ENCODE measurements around the gene PRKACB.
"Not testable (repeated sequence)": the region's sequence is repeated elsewhere in the genome, so short reads cannot be mapped to it uniquely, and the experiment has no call there.

PRKACB gene

DNA sequence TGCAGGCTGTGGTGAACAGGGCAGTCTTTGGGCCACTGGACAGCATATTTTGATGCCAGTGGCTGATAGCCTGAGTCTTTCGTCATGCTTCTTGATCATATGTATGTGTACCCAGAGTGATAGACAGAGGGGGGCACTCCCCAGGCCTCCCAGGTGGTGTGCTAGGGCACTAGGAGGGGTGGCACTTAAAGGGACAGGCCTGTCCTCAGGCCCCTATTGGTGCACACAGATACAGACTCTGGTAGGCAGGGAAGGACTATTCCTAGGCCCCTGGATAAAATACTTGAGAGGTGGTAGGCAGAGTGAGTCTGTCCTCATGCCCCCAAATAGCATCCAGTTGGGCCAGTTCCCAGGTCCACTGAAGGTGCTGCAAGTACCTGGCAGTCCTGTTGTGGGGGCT lies 80.8 kb downstream of the PRKACB start:
- DNase-seq, result no peak

DNA sequence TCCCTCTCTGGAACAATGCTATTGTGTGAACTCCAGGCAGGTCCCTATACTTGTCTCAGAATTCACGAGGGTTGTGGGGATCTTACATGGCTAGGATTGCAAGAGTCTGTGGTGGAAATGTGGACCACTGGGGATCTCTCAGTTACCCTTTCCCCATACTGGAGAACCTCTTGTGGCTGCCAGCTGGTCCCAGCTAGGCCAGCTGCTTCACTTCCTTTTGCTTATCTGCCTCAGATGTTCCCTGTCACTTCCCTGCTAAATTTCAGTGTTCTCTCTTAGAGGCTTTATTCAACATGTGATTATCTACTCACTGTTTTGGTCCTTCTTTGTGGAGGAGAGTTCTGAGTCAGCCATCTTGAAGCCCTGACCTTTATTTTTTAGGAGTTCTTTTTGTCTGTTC lies 81.6 kb downstream of the PRKACB start:
- no peak for DNase-seq

DNA sequence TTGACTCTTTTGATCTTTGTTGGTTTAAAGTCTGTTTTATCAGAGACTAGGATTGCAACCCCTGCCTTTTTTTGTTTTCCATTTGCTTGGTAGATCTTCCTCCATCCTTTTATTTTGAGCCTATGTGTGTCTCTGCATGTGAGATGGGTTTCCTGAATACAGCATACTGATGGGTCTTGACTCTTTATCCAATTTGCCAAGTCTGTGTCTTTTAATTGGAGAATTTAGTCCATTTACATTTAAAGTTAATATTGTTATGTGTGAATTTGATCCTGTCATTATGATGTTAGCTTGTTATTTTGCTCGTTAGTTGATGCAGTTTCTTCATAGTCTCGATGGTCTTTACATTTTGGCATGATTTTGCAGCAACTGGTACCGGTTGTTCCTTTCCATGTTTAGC lies 88.6 kb downstream of the PRKACB start:
- not testable (repeated sequence) for DNase-seq

DNA sequence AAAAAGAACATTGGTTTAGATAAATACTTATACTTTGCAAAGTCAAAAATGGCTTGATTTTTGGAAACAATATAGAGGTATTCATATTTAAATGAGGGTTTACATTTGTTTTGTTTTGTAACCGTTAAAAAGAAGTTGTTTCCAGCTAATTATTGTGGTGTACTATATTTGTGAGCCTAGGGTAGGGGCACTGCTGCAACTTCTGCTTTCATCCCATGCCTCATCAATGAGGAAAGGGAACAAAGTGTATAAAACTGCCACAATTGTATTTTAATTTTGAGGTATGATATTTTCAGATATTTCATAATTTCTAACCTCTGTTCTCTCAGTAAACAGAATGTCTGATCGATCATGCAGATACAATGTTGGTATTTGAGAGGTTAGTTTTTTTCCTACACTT lies 92.2 kb downstream of the PRKACB start:
- DNase-seq, result no peak

DNA sequence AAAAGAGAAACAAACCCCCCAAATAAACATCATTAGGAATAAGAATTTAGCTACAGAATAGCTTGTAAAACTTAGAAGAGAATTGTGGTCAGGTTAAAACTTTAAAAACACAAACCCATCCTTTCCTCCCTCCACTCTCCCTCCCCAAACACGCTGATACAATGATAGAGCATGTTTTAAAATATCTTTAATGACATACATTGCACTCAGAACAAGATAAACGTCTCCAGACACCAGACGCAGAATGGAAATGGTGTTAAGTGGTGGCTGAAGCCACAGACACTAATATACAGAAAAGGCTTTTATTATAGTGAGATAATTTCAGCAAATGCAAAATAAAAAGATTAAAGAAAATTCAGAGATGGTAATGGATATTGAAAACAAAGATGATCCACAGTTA lies 98.6 kb downstream of the PRKACB start:
- no peak for DNase-seq

DNA sequence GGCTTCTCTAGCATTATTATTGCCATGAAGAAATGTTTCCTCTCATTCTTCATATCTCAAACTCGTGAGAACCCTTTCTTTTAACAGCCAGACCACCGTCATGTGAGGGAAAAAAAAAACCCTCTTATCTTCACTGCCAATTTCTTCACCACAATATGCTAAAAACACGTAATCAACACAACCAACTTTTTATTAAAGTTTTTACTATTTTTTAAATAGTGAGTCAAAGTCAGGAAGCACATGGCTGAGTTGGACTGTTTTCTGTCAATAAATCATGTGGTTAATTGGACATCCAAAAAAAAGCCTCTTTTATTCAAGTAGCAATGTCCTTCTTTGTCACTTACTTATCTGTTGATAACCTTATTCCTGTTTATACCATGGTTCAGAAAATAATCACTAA lies 101.5 kb downstream of the PRKACB start:
- no peak for DNase-seq

DNA sequence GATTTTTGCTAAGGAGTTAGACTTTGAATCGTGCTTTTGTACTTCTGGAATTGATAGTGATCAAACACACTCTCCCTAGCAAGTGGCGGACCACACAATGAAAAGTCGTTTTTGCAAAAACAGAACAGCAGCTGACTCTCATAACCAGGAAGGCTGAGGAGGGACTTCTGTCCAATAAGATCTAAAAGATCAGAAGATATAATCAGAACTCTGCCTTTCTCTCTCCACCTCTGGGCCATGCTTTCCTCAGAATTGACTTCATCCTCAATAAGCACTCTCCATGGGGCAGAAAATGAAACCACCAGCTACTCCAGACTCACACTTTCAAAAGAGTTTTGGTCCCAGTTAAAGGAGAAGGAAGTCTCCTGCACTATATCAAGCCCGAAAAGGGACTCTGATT lies 102.1 kb downstream of the PRKACB start:
- DNase-seq, result no peak

DNA sequence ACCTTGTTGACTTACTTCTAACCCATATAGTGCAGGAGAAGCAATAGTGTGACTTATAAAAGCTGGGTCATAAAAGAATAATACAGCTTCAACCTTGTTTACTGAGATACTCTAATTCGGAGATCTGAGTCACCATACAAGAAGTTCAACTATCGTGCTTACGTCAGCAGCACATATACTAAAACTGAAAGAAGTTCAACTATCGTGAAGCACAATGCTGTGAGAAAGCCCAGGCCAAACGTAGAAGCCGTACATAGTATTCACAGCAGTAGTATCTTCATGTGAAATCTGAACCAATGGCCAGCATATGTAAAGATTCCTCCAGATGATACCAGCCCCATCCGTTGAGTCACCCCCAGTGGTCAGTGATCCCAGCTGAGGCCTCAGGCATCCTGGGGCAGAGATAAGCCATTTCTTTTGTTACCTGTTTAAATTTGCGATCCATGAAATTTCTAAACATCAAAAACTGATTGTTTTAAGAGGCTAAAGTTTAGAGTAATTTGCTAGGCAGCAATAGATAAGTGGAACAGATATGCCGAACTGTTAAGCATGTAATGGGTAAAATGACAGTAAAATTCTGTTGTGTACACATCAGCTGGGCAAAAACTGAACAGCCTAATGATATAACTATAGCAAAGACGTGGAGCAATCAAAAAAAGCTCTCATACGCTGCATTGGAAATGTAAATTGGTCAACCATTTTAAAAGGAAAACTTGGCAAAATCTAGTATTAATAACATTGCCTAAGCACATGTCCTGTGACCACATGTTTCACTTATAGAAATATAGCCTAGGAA lies 103.6 kb downstream of the PRKACB start:
- DNase-seq, result no peak

DNA sequence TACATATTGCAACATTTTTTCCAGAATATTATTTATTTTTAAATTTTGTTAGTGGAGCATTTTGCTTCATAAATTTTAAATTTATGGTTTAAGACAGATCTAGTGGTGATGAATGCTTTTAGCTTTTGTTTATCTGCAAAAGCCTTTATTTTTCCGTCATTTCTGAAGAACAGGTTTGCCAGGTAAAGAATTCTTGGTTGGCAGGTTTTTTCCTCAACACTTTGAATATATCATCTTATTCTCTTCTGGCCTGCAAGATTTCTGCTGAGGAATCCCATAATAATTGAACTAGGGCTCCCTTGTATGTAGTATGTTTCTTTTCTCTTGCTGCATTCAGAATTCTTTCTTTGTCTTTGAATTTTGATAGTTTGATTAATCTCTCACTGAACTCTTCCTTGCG lies 106.6 kb downstream of the PRKACB start:
- no peak for DNase-seq

DNA sequence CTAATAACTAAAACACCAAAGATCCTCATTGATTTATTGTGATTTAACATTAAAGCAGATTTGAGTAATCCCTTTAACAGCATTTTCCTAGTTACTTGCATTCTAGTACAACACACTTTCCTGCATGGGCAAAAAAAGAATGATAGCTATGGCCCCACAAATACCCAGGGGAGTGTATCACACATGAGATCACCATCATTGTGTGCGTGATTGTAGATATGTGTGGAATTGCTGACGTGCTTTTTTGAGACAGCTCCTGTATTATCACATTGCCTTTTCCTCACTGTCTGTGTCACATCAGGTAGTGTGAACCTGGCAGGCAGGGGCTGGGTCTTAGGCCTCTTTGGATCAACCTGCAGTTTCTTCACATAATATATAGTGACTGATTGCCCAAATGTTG lies 109.0 kb downstream of the PRKACB start:
- DNase-seq, result no peak

DNA sequence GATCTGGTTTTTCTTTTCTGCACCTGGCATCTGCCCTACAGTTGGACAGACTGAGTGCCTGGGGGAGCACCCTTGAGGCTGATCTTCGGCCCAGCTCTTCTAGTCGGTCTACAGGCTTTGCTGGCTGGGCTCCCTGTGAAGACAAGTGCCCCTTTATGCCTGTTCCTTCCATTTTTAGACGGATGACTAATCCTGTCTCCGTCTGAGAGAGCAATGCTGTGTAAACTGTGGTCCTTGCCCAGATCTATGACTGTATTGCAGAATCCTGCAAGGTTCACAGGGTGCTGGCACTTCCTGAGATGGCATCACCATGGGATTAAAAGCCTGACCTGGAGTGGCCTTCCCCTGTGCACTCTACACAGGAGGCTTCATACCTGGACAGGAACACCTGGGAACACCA lies 109.8 kb downstream of the PRKACB start:
- DNase-seq, result peak; percentile 92

DNA sequence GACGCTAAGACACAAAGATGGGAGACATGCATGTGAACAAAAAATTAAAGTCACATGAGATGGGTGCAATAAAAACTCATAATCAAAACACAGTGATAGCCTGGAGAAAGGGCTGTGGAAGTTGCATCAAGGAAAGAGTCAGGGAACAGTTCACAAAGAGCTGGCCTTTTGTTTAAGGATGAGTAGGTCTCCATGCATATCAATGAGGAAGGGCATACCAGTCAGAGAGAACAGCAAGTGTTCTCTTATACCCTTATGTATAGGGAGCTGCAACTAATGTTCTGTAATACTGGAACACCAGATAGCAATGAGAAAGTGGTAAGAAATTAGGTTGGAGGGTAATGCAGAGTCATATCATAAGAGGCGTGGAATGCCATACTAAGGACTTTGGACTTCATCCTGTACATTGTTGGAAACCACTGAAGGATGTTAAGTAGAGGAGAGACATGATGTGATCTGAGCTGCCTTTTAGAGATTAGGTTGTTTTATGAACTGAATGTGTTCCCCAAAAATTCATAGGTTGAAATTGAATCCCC lies 110.7 kb downstream of the PRKACB start:
- no peak for DNase-seq

DNA sequence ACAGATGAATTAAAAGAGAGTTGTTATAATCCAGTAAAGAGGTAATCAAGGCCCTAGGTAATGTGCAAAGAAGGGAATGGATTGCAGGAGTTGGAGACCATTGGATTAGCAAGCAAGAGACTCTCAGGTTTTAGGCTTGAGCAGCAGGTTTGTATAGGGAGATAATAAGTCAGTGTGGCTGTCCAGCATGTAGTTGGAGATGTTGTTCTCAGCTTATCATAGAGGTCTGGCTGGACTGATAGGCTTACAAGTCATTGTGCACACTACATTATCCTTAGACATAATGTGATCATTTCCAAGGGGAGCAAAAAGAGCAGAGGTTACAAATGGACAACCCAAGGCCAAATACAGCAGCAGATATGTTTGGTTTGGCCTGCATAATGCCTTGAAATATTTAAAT lies 111.5 kb downstream of the PRKACB start:
- DNase-seq, result no peak

DNA sequence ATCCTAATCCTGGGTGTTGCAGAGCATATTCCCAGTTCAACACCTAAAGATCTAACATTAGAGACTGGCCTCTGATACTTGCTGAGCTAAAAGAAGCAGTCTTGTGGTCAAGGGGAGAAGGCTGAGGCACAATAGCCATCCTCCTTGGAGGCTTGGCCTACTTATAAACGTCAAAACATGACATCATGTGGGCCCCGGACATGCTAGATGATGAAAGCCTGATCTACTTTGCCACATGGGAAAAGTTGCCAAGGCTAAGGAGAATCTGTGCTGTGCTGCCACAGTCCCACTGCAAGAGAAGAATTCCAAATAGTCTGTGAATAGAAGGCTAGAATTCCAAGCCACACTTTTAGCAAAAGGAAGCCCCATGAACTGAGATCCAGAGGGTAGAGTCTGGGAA lies 113.5 kb downstream of the PRKACB start:
- DNase-seq, result no peak

DNA sequence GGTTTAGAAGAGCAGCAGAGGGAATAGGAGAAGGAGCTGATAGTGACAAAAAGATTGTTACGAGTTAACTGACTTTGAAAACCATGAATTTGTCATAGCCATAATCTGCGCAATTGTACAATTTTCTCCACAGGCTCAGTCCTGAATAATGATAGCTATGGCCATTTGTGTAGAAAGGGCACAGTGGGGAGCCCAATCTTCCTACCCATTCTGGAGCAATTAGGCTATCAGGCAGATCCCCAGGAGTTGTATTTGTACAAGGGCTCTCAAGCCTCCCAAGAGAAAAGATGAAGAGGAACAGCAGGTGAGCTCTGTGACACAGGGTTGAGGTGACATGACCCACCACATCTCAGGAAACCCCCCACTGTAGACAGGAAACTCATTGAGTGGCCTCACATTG lies 115.3 kb downstream of the PRKACB start:
- DNase-seq, result no peak

DNA sequence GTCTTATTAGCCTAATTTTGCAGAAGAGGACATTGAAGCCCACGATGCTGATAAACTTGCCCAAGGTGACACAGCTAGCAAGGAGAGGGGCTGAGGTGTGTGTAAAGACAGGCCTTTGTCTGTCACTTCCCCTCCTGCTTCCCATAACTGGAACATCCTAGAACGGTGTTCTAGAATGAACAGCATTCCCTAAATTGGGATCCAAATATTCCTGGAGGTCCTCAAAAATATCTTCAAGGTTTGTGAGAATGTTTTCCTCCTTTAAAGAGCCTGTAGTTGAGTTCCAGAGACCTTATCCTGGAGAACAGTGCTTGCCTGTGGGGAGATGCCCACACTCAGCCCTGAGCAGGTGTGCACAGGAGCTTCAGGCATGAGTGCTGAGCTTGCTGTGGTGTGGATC lies 115.9 kb downstream of the PRKACB start:
- DNase-seq, result no peak

DNA sequence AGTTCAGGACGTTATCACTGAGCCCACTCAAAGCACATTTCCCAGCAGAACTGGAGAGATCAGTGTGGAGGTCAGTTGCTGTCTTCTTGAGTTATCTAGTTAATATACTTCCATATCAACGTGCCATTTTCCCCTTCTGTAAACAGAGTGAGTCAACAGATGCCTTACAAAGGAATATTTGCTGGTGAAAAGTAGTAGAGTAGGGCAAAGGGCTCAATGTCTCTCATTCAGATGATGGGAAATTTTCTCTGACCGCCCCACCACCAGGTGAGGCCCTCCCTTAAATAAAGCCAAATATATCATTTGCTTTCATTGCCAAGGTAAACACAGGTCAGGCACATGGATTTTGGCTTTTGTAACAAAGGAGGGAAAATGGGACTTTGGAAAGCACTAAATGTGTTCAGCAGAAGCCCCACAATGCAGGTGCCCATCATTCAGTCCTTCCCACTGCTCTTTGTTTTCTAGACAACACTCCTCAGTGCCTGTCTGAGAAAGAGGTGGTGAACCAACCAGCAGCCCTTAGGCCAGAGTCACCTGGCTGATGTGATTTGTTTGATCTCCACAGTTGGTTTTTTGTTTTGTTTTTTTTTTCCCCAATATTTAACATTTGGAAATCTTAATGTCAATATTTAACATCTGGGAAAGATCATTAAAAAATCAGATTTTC lies 116.9 kb downstream of the PRKACB start:
- DNase-seq, result no peak

DNA sequence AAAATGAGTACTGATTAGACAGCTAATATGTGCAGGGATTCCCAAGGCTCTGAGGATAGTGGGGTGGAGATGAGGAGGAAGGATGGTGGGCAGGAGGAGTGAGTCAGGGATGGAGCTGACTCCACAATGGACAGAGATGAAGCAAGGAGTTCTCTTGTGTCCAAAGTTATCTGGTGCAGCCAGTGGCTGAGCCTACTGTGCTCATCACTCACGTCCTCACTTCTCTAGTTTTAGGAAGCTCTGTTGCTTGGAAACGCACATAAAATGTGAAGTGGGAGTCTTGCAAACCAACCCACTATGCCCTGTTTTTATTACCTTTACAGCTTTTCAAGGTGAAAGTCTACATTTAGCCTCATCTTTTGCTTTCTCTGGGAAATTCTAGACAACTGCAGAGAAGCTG lies 120.9 kb downstream of the PRKACB start:
- no peak for DNase-seq

DNA sequence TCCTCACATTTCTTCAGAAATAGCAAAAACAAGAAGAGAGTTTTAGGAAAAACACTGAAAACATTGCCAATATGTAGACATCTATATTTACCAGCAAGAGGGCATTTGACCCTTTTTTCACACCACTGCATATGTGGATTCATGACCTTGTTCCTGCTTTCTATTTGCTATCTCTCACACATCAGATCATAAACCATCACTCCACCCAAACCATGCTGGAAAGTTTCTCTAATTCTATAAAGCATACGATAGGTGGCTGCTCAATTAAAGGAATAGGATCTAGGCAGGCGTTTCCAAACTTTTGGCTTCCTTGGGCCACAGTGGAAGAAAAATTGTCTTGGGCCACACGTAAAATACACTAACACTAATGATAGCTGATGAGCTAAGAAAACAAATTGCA lies 121.8 kb downstream of the PRKACB start:
- no peak for DNase-seq

DNA sequence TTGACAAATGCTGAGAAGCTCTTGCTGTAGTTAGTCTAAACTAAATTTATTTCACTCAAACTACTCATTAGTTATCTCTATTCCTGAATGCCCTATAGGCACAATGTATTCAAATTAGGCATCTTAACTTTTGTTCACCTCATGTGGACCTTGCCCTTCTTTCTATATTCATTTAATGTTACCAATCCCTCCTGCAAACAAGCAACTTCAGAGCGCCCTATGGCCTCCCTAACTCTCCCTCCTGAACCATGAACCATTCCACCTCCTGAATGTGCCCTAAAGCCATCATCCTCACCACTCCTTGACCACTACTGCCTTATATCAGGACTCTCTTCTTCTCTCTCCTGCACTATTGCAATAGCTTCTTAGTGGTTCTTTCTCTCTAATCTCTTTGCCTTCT lies 122.7 kb downstream of the PRKACB start:
- DNase-seq, result no peak

DNA sequence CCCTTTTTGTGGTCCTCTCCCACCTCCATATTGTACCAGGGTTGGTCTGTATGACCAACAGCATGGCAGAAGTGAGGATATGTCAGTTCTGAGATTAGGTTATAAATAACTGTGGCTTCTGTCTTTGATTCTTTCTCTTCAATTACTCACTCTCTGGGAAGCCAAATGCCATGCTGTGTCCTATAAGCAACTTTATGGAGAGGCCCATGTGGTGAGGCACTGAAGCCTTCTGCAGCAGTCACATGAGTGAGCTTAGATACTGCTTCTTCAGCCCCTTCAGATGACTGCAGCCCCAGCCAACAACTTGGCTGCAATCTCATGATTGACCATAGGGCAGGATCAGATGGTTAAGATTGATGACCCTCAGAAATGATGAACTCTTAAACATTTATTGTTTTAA lies 123.4 kb downstream of the PRKACB start:
- no peak for DNase-seq

DNA sequence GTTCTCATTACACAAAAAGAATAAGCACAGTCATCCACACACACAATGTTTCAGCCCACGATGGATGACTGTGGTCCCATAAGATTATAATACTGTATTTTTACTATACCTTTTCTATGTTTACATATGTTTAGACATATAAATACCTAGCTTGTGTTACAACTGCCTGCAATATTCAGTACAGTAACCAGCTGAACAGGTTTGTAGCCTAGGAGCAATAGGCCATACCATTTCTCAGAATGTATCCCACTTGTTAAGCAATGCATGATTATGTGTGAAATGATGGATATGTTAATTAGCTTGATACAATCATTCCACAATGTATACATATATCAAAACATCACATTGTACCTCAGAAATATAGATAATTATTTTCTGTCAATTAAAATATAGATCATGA lies 124.3 kb downstream of the PRKACB start:
- no peak for DNase-seq

DNA sequence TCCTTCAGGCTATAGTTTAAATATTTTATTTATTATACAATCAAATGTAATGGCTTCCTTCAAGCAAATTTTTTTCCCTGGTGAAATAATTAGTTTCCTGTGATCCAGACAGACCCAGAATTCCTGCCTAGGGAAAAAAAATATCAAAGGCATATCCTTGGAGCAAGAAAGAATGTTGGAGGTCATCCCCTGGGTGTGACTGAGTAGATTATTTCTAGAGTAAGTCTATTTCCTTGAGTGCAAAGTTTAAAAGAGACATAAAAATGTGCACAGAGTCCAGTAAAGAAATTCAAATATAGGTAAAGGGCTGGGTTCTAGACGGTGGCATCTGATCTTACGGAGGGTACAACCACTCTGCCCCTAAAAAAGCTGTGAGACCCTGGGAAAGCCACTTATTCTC lies 125.2 kb downstream of the PRKACB start:
- no peak for DNase-seq

DNA sequence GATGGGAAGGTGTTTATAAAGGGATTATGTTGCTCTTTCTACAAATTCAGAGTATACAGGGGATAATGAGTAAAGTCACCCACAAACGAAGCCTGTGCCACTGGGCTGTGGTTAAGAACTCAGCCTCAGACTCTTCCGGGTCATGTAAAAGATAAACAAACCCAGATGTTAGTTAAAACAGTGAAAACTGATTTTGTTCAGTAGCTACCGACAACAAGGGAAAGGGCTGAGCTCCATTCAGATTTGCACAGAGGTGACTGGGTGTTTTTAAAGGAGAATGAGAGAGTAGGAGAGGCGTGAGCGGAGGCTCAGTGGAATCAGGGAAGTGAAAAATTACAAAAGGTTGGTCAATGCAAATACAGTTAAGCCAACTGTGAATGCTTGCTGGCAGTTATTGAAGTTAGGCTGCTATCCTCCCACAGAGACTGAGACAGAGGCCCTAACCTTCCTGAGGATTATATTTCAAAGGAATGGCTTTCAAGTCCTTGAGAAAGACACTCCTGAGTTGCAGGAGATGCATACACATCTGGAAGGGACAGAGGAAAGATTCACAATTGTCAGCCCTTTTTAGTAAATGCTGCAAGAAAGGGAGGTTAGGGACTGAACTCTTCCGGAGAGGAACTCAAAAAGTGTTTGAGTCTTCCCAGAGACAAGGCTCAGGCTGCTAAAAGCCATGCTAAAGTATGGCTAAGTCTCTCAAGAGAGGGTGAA lies 127.5 kb downstream of the PRKACB start:
- no peak for DNase-seq

All from NCI-H446 treated with DMSO at 0.1 percent for 48 hours (cell line).